BLaER1 treated with 17β-estradiol and CSF1 and Interleukin-3, amounts not matched to agents 10 nM and 100 nM (cell line): Measurements from ENCODE around the gene PHRF1.

Experiments used
- H3K27ac ChIP-seq, 11 experiments: shearing (Covaris generic); formaldehyde crosslinking; 2 replicates each; pipeline ENCODE4 v1.8.1; 2022
- H3K27me3 ChIP-seq, 11 experiments: shearing (Covaris generic); formaldehyde crosslinking; 2 replicates each; pipeline ENCODE4 v1.8.1; 2022
- H3K36me3 ChIP-seq, 11 experiments: shearing (Covaris generic); formaldehyde crosslinking; 2 replicates each; pipeline ENCODE4 v1.8.1; 2022
- H3K4me1 ChIP-seq, 10 experiments: shearing (Covaris generic); formaldehyde crosslinking; 2 replicates each; pipeline ENCODE4 v1.8.1; 2022
- H3K4me2 ChIP-seq, 11 experiments: shearing (Covaris generic); formaldehyde crosslinking; 2 replicates each; pipeline ENCODE4 v1.8.1; 2022
- H3K4me3 ChIP-seq, 10 experiments: shearing (Covaris generic); formaldehyde crosslinking; 2 replicates each; pipeline ENCODE4 v1.8.1; 2022
- H3K9ac ChIP-seq, 11 experiments: shearing (Covaris generic); formaldehyde crosslinking; 2 replicates each; pipeline ENCODE4 v1.8.1; 2022
- H3K9me3 ChIP-seq, 11 experiments: shearing (Covaris generic); formaldehyde crosslinking; replicated peaks in 1 of 11; 2 replicates each; pipeline ENCODE4 v1.8.1; 2022
- H4K20me1 ChIP-seq, 11 experiments: shearing (Covaris generic); formaldehyde crosslinking; 2 replicates each; pipeline ENCODE4 v1.8.1; 2022
- Cebpa-rat ChIP-seq, 11 experiments: shearing (Covaris generic); IDR thresholded peaks; 2 replicates each; pipeline ENCODE4 v1.8.1; 2022

Gene PHRF1

DNA sequence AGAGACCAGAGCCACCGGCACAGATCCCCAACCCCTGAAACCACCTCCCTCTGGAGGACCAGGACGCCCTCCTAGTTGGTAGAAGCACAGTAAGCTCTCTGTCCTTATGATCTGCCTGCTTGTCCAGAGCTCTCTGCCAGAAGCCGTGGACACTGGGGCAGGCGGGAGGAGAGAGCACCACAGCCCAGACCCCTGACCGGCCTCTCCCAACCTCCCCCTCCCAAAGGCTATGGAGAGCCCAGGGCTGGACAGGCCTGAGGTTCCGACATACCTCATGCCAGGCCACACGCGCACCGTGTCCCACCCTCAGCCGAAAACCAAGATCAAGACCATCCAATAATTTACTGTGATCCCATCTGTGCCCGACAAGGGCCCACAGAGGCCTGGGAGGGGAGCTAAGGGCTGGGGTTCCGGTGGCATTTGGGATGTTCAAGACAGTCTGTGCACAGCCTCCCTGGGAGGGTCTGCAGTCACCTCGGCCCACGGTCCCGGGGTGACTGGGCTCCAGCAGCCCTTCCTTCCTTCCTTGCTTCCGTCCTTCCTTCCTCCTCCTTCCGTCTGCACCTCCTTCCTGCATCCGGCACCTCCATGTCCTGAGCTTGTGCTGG lies 44.2 kb upstream of the PHRF1 start:
- no peaks in the 10 kb centered on the region for H3K9me3 ChIP-seq
- H3K27ac ChIP-seq: no peak overlapping the region
- H3K4me2 ChIP-seq: peak overlapping the region in 1 of 11 experiments; percentile 96; a peak in 1 of 22 replicates
- no peak for TF ChIP-seq Cebpa-rat (IDR thresholded peaks at IDR 0.05)
- 0 out of 22 replicates have a peak overlapping the region, but pooled peaks of 1 of the 11 experiments have one; percentile 6 for H3K9ac ChIP-seq
- H4K20me1 ChIP-seq: peaks cover 38 to 59% (median 50%) of the 10 kb centered on the region in 11 experiments
- H3K36me3 ChIP-seq: peaks cover 24 to 51% (median 42%) of the 10 kb centered on the region in 11 experiments
- H3K27me3 ChIP-seq: no peaks in the 10 kb centered on the region
- H3K4me1 ChIP-seq: peaks cover 23 to 37% (median 33%) of the 10 kb centered on the region in 10 experiments
- no peak overlapping the region for H3K4me3 ChIP-seq

- Histone ChIP-seq H3K27me3 (no peaks in the 10 kb centered on the region), H3K4me2 (peak overlapping the region in 2 of 11 experiments; percentile 96 to 98; a peak in 5 of 22 replicates), H4K20me1 (peaks cover 38 to 59% (median 50%) of the 10 kb centered on the region in 11 experiments), H3K36me3 (peaks cover 24 to 51% (median 42%) of the 10 kb centered on the region in 11 experiments), H3K9ac (no peak overlapping the region; a peak in 1 of 22 replicates), H3K9me3 (no peaks in the 10 kb centered on the region), H3K4me3 (no peak overlapping the region), H3K4me1 (peaks cover 27 to 42% (median 37%) of the 10 kb centered on the region in 10 experiments), H3K27ac (no peak overlapping the region)
- TF ChIP-seq Cebpa-rat (IDR thresholded peaks at IDR 0.05): no peak
Measured at GRCh38 chr11:532527-532985, 43.7 kb upstream of the PHRF1 start.

- H3K4me3 ChIP-seq: no peak overlapping the region
- peak overlapping the region in 6 of 11 experiments; percentile 93 to 98 (median 96); a peak in 13 of 22 replicates for H3K4me2 ChIP-seq
- H3K4me1 ChIP-seq: peaks cover 32 to 47% (median 42%) of the 10 kb centered on the region in 10 experiments
- no peak for TF ChIP-seq Cebpa-rat (IDR thresholded peaks at IDR 0.05)
- peak overlapping the region in 5 of 11 experiments; percentile 13 to 88 (median 25); a peak in 7 of 22 replicates for H3K9ac ChIP-seq
- H3K9me3 ChIP-seq: no peaks in the 10 kb centered on the region
- peaks cover 38 to 59% (median 50%) of the 10 kb centered on the region in 11 experiments for H4K20me1 ChIP-seq
- peaks cover 24 to 51% (median 42%) of the 10 kb centered on the region in 11 experiments for H3K36me3 ChIP-seq
- H3K27ac ChIP-seq: no peak overlapping the region
- H3K27me3 ChIP-seq: no peaks in the 10 kb centered on the region
Measured at GRCh38 chr11:532986-533585, 43.2 kb upstream of the PHRF1 start.

GRCh38 chr11:533586-534395 lies 42.5 kb upstream of the PHRF1 start:
- H3K4me3 ChIP-seq: peak overlapping the region; percentile 78 to 97 (median 90)
- no peaks in the 10 kb centered on the region for H3K9me3 ChIP-seq
- peak overlapping the region in 5 of 11 experiments; percentile 69 to 79 (median 77); a peak in 5 of 22 replicates for H3K27ac ChIP-seq
- H3K9ac ChIP-seq: peak overlapping the region; percentile 83 to 94 (median 90)
- H3K36me3 ChIP-seq: peaks cover 24 to 49% (median 42%) of the 10 kb centered on the region in 11 experiments
- peaks cover 38 to 55% (median 50%) of the 10 kb centered on the region in 11 experiments for H4K20me1 ChIP-seq
- peak overlapping the region; percentile 75 to 98 (median 96) for H3K4me2 ChIP-seq
- peaks cover 39 to 54% (median 47%) of the 10 kb centered on the region in 10 experiments for H3K4me1 ChIP-seq
- no peak for TF ChIP-seq Cebpa-rat (IDR thresholded peaks at IDR 0.05)
- H3K27me3 ChIP-seq: no peaks in the 10 kb centered on the region

DNA sequence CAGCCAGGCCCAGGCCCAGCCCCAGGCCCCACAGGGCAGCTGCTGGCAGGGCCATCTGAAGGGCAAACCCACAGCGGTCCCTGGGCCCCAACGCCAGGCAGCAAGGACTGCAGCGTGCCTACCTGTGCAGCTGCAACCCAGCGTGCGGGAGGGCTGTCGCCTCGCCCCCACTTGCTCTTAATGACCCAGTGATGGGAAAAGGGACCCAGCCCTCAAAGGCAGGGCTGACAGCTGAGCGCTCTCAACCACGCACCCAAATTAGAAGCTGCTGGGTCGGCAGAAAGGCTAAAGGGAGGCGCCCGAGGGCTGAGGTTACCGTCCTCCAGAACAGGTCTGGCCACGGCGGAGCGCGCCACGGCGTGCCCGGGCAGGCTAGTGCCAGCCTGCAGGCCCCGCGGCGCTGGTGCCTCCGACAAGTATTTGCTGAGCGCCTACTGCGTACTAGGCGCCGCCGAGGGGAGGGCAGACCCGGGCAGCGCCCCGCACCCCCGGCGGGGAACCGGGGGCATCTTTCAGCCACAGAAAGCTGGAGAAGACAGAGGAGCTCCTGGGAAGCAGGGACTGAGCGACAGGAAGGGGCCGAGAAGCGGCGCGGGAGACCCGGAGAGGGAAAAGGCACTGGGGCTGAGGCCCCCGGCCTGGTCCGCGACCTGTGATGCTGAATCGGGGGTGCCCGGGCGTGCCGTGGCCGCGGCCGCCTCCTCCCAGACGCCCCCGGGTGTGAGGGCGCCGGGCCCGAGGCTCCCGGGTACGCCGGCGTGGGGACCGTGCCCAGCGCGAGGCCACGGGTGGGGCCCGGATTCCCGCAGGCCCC lies 41.7 kb upstream of the PHRF1 start:
- Histone ChIP-seq H3K36me3 (peaks cover 24 to 41% (median 38%) of the 10 kb centered on the region in 11 experiments), H3K9me3 (no peaks in the 10 kb centered on the region)

GRCh38 chr11:535210-535518 lies 41.1 kb upstream of the PHRF1 start:
- Histone ChIP-seq H3K4me1 (peaks cover 42 to 59% (median 53%) of the 10 kb centered on the region in 10 experiments), H3K27me3 (no peaks in the 10 kb centered on the region), H3K36me3 (peaks cover 24 to 35% (median 32%) of the 10 kb centered on the region in 11 experiments), H3K9ac (peak overlapping the region; percentile 83 to 94 (median 90)), H3K9me3 (no peaks in the 10 kb centered on the region), H3K27ac (peak overlapping the region; percentile 73 to 97 (median 94)), H4K20me1 (peaks cover 35 to 46% (median 39%) of the 10 kb centered on the region in 11 experiments), H3K4me3 (peak overlapping the region; percentile 78 to 97 (median 90)), H3K4me2 (peak overlapping the region in 10 of 11 experiments; percentile 75 to 98 (median 94); a peak in 18 of 22 replicates)
- TF ChIP-seq Cebpa-rat (IDR thresholded peaks at IDR 0.05): no peak

More for the DNA sequence above, 41.7 kb upstream of the PHRF1 start:
- Histone ChIP-seq H4K20me1 (peaks cover 38 to 52% (median 43%) of the 10 kb centered on the region in 11 experiments), H3K4me1 (peaks cover 42 to 56% (median 49%) of the 10 kb centered on the region in 10 experiments), H3K4me3 (peak overlapping the region; percentile 78 to 97 (median 90)), H3K9ac (peak overlapping the region; percentile 83 to 94 (median 90)), H3K4me2 (peak overlapping the region; percentile 75 to 98 (median 96)), H3K27me3 (no peaks in the 10 kb centered on the region), H3K27ac (peak overlapping the region; percentile 69 to 81 (median 77))
- no peak for TF ChIP-seq Cebpa-rat (IDR thresholded peaks at IDR 0.05)

- no peaks in the 10 kb centered on the region for H3K9me3 ChIP-seq
- H3K27ac ChIP-seq: peak within 1 kb of the TSS; percentile 73 to 97 (median 94)
- H3K27me3 ChIP-seq: no peaks in the 10 kb centered on the region
- peaks cover 24 to 34% (median 31%) of the 10 kb centered on the region in 11 experiments for H3K36me3 ChIP-seq
- peaks cover 45 to 63% (median 57%) of the 10 kb centered on the region in 10 experiments for H3K4me1 ChIP-seq
- H3K9ac ChIP-seq: peak within 1 kb of the TSS; percentile 83 to 94 (median 90)
- peak within 1 kb of the TSS; percentile 78 to 97 (median 90) for H3K4me3 ChIP-seq
- H4K20me1 ChIP-seq: peaks cover 34 to 45% (median 39%) of the 10 kb centered on the region in 11 experiments
- no peak for TF ChIP-seq Cebpa-rat (IDR thresholded peaks at IDR 0.05)
- H3K4me2 ChIP-seq: peak within 1 kb of the TSS; percentile 96 to 100 (median 98)
Measured at GRCh38 chr11:535519-536454, 40.5 kb upstream of the PHRF1 start, which contains the start of gene HRAS. TSS of gene HRAS (minus strand) at chr11:535576.
